Prostate gland (tissue), 2 donors: ENCODE measurements around the gene RSKR.

ENCODE experiments used
- POLR2A ChIP-seq: fragments of 450-650 bp; IDR thresholded peaks from one replicate; pipeline ENCODE4 v1.6.1; 2016; ENCODE audit warnings: antibody characterized with exemption, mild to moderate bottlenecking
- POLR2AphosphoS5 ChIP-seq: sonication (generic); formaldehyde crosslinking; IDR thresholded peaks from one replicate; pipeline ENCODE4 v1.6.1; 2017; ENCODE audit warnings: antibody characterized with exemption
- TF ChIP-seq, protein P1 (sequence below), 4 experiments: fragments of 200-600 bp in 2 of 4; fragments of 450-650 bp in 2 of 4; sonication (generic) in 2 of 4; IDR thresholded peaks; 1 replicate in 3 of 4; 2 replicates in 1 of 4; pipeline ENCODE4 v1.5.1; 2016 to 2019; ENCODE audit warnings: antibody characterized with exemption in 4 of 4, mild to moderate bottlenecking in 2 of 4, moderate library complexity in 2 of 4

DNA sequence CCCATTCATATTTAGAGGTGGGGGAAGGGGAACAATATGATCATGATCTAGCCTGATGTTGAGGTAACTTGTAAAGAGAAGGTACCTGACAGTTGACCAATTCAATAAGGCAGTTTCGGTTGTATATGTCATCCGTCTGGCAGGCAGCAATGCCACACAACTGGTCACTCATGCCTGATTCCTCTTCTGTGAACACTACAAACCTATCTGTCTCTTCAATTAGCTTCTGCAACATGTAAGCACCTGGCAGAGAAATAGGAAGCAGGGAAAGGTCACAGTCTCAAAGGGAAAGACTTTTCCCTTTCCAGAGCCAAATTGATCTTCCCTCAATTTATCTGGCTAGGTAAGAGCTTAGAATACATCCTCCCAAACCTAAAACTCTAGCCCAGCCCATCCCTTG is 10.2 kb upstream of the RSKR start:
- TF ChIP-seq POLR2A: no peak
- TF ChIP-seq, protein P1, sequence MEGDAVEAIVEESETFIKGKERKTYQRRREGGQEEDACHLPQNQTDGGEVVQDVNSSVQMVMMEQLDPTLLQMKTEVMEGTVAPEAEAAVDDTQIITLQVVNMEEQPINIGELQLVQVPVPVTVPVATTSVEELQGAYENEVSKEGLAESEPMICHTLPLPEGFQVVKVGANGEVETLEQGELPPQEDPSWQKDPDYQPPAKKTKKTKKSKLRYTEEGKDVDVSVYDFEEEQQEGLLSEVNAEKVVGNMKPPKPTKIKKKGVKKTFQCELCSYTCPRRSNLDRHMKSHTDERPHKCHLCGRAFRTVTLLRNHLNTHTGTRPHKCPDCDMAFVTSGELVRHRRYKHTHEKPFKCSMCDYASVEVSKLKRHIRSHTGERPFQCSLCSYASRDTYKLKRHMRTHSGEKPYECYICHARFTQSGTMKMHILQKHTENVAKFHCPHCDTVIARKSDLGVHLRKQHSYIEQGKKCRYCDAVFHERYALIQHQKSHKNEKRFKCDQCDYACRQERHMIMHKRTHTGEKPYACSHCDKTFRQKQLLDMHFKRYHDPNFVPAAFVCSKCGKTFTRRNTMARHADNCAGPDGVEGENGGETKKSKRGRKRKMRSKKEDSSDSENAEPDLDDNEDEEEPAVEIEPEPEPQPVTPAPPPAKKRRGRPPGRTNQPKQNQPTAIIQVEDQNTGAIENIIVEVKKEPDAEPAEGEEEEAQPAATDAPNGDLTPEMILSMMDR (IDR thresholded peaks at IDR 0.05): no peak
- no peak for TF ChIP-seq POLR2AphosphoS5
